ENCODE measurements around the gene PRELP. TPM values are rescaled to one million over a fixed set of nuclear protein-coding genes. Genes with fewer than 3 reads are reported as not detected.

PRELP gene
- total RNA-seq, 1 experiment from 2014 or later: not detected

- H3K9me3 ChIP-seq (ENCODE audit: control insufficient read depth, insufficient read depth, low read depth, low read length): no peaks in the 10 kb centered on the region
- H3K27ac ChIP-seq (ENCODE audit: low read length): no peak overlapping the region
- CTCF ChIA-PET: no interaction called here
- in situ Hi-C loops (cut with HindIII; ENCODE audit: low pct_unique_long_range_greater_than_20kb, low sequenced_read_pairs) (no loop called here), intact Hi-C loops (cut with micrococcal nuclease; ENCODE audit: unreplicated experiment) (no loop called here)
- DNase-seq (ENCODE audit: low read depth, low spot score) (no peak), ATAC-seq (no peak)
- BruUV-seq (replicated peaks): no TSS peak
- H3K4me1 ChIP-seq (ENCODE audit: control insufficient read depth, insufficient read depth, low read length): no peaks in the 10 kb centered on the region
- peaks cover 5% of the 10 kb centered on the region for H3K27me3 ChIP-seq (ENCODE audit: control insufficient read depth, insufficient read depth, low read length)
- no peak overlapping the region for H3K4me3 ChIP-seq (ENCODE audit: low read depth in 2 of 2, low read length in 2 of 2)
- no peaks in the 10 kb centered on the region for H3K36me3 ChIP-seq (ENCODE audit: control insufficient read depth, insufficient read depth, low read length)
- POLR2A ChIA-PET: no interaction called here
- TF ChIP-seq TCF7L2 (IDR thresholded peaks at IDR 0.05; ENCODE audit: low read depth, low read length) (no peak), REST (IDR thresholded peaks at IDR 0.05; ENCODE audit: insufficient read depth in 1 of 2, low read depth in 2 of 2, low read length in 1 of 2) (no peak), CTCF (IDR thresholded peaks at IDR 0.05) (no peak), SIN3A (IDR thresholded peaks at IDR 0.05; ENCODE audit: borderline replicate concordance, insufficient read depth, low read depth, low read length) (no peak), POLR2AphosphoS5 (IDR thresholded peaks at IDR 0.05; ENCODE audit: low read depth, low read length) (no peak)
Measured at GRCh38 chr1:203464743-203465142, 10.9 kb upstream of the PRELP start.

DNA sequence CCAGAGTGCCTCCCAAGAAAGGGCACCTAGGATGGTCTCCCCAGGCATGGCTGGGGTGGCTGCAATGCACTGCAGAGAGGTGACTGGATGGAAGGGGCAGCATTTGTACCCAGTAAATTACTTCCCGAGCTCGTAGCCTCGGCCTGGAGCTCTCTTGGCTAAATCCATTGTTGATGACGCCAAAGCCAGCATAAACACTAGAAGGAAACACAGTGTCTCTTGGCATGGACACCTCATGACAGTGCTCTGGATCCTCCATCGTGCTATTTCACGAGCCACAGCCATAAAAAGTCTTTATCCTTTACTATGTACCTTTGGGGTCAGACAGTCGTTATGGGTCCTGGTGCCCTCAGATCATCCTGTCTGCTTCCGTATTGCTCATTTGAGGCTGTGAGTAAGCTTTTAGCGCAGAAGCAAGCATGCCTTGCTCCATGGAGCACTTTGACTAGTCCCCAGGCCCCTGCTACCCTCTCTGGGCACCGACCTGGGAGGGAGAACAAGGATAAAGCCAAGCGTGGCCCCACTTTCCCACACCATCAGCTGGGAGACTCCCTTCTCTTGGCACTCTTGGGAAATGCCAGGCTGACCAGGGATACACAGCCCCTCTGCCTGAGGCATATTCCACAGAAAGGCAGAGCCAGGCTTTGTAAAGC lies 10.3 kb upstream of the PRELP start:
- TF ChIP-seq CTCF (IDR thresholded peaks at IDR 0.05) (no peak), POLR2AphosphoS5 (IDR thresholded peaks at IDR 0.05; ENCODE audit: low read depth, low read length) (no peak), TCF7L2 (IDR thresholded peaks at IDR 0.05; ENCODE audit: low read depth, low read length) (no peak)
- ChIA-PET POLR2A (no interaction called here), CTCF (no interaction called here)
- Histone ChIP-seq H3K9me3 (ENCODE audit: control insufficient read depth, insufficient read depth, low read depth, low read length) (no peaks in the 10 kb centered on the region), H3K4me1 (ENCODE audit: control insufficient read depth, insufficient read depth, low read length) (no peaks in the 10 kb centered on the region), H3K4me3 (ENCODE audit: low read depth in 2 of 2, low read length in 2 of 2) (no peak overlapping the region), H3K36me3 (ENCODE audit: control insufficient read depth, insufficient read depth, low read length) (no peaks in the 10 kb centered on the region), H3K27ac (ENCODE audit: low read length) (no peak overlapping the region), H3K27me3 (ENCODE audit: control insufficient read depth, insufficient read depth, low read length) (peaks cover 5% of the 10 kb centered on the region)
- BruUV-seq (replicated peaks): no TSS peak
- ATAC-seq (no peak), DNase-seq (ENCODE audit: low read depth, low spot score) (no peak)
- intact Hi-C loops (cut with micrococcal nuclease; ENCODE audit: unreplicated experiment) (no loop called here), in situ Hi-C loops (cut with HindIII; ENCODE audit: low pct_unique_long_range_greater_than_20kb, low sequenced_read_pairs) (no loop called here)
